HG02678 (cell line): Measurements from ENCODE around the gene JAZF1.

Experiments used
- ATAC-seq: cut with Tn5 transposase; IDR thresholded peaks from one replicate; pipeline ENCODE4 v1.9.1; 2021; ENCODE audit warnings: mild to moderate bottlenecking, moderate library complexity; ENCODE audit not compliant: unreplicated experiment

Gene JAZF1

DNA sequence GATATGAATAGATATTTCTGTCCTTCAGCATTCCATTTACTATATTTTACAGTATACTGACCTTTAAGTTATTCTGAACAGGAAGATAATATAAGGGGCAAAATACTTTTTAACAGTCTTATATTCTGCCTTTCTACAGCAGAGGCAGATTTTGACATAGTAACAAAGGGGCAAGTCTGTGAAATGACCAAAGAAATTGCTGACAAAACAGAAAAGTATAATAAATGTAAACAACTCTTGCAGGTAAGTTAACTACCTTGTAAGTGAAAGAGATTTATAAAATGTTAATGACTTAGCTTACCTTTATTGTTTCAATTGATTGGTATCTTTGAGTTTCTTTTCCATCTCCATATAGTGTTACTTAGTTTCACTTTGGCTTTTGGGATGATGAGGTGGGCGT, 384.6 kb downstream of the JAZF1 start:
- ATAC-seq: no peak

DNA sequence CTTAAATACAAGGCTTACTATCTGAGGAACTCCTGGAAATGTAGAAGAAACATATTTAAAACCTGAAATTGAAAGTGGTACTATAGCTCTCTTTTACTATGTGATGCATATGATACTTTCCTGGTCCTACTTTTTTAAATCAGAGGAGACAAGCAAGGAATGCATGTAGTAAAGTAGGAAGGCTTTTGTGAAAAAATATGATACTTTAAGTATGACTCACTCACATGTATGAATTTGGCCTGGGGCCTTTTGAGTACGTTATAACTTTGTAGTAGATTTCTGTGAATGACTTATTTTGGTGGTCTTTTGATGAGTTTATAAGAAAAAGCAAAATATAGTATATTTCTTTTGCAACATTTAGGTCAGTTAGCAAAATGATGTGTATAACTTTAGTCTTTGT, 386.8 kb downstream of the JAZF1 start:
- ATAC-seq: no peak

DNA sequence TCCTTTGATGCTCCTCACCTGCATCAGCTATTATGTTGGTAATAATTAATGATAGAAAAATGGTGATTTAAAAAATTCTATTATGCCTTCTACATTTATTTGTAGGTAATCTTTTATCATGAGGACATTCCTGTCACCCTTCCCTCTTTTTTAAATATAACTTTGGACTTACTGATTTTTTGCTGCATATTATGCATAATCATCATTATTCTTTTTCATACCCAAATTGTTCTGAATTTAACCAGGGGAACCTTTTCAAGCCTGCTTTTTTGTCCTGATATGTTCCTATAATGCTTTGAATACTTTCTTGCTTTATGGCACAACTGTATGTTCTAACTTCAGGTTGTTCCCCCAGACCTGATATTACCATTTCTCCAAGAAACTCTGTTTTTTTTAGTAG, 392.2 kb downstream of the JAZF1 start:
- no peak for ATAC-seq

DNA sequence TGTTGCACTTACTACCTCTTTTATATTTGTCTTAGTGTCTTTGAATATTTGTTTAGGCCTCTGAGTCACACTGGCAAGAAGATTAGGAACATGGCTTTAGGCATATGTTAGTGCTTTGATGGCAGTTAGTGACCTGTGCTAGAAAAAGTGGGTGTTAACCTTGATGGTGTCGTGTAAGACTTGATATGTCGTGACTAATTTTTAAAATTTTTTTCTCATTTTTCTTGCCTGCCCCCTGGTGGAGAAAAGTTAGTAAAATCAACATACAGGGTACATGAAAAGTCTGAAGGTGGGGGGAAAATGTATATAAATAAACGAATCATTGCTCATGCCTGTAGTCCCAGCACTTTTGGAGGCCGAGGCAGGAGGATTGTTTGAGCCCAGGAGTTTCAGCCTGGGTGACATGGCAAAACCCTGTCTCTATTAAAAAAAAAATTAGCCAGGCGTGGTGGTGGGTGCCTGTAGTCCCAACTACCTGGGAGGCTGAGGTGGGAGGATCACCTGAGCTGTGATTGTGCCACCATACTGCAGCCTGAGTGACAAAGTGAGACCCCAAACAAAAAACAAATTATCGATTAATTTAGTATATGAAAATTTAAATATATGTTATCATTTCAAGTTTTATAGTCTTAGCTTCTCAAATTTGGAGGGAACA, 396.1 kb downstream of the JAZF1 start:
- ATAC-seq: no peak

DNA sequence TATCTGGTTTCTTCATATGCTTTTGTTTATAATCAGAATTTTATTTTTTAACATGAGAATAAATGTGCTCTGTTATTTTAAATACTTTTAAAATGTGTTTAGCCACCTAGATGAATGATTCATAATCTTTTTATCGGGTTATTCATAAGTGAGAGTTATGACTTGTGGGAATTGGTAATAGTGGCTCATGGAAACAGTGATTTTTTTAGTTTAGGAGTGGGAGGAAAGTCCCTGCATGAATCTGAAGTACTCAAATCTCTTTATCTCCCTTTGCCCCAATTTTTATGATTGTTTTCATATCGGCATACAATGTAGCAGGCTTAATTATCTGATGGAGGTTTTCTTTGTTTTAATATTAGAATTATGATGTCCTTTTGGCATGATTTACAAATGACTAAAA, 397.7 kb downstream of the JAZF1 start:
- ATAC-seq: no peak

DNA sequence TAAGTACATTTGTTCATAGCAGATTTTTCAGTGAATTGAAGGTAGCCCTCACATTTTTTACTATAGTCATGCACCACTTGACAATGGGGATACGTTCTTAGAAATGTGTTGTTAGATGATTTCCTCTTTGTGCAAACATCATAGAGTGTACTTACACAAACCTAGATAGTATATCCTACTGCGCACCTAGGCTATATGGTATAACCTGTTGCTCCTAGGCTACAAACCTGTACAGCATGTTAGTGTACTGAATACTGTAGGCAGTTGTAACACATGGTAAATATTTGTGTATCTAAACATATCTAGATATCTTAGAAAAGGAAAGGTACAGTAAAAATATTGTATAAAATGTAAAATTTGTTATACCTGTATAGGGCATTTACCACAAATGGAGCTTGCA, 399.4 kb downstream of the JAZF1 start:
- no peak for ATAC-seq
